Tibial nerve (tissue), 4 donors: ENCODE results near the gene PRKG1.

Experiments used
- CTCF ChIP-seq, 5 experiments: fragments of 200-600 bp in 3 of 5; fragments of 450-650 bp in 2 of 5; sonication (generic) in 3 of 5; IDR thresholded peaks; one replicate each; pipeline ENCODE4 v1.5.1; 2016 to 2019; ENCODE audit warnings: antibody characterized with exemption in 5 of 5, mild to moderate bottlenecking in 3 of 5, moderate library complexity in 2 of 5
- EP300 ChIP-seq, 2 donors: sonication (generic); formaldehyde crosslinking; IDR thresholded peaks; one replicate each; pipeline ENCODE4 v1.6.1; 2017; ENCODE audit warnings: antibody characterized with exemption in 2 of 2, mild to moderate bottlenecking in 1 of 2
- POLR2A ChIP-seq, 2 donors: fragments of 450-650 bp; IDR thresholded peaks; one replicate each; pipeline ENCODE4 v1.6.1; 2017; ENCODE audit warnings: antibody characterized with exemption in 2 of 2, mild to moderate bottlenecking in 2 of 2, moderate library complexity in 2 of 2

GRCh38 chr10:51707821-51708424, 633.6 kb downstream of the PRKG1 start:
- TF ChIP-seq EP300 (IDR thresholded peaks at IDR 0.05) (no peak), CTCF (IDR thresholded peaks at IDR 0.05) (no peak), POLR2A (IDR thresholded peaks at IDR 0.05) (no peak)
